ENCODE results near the gene PURB.
A peak's percentile ranks its signal among the peaks of the same experiment; 100 is the strongest.
"Not testable (repeated sequence)": the region's sequence is repeated elsewhere in the genome, so short reads cannot be mapped to it uniquely, and the experiment has no call there.

The PURB gene

DNA sequence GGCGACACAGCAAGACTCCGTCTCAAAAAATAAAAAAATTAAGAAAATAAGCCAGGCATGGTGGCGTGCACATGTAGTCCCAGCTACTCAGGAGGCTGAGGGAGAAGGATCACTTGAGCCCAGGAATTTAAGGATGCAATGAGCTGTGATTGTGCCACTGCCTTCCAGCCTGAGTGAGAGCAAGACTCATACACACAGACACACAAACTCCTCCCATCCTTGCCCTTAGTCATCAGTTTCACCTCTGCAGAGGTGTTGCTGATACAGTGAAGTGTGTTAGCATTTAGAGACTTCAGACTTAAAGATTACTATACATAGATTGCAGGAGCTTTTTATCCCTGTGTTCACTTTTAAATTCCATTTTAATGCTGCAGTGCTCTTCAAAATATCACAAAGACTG, 31.9 kb downstream of the PURB start:
- no peak for DNase-seq (ENCODE audit: low read depth, low spot score)

DNA sequence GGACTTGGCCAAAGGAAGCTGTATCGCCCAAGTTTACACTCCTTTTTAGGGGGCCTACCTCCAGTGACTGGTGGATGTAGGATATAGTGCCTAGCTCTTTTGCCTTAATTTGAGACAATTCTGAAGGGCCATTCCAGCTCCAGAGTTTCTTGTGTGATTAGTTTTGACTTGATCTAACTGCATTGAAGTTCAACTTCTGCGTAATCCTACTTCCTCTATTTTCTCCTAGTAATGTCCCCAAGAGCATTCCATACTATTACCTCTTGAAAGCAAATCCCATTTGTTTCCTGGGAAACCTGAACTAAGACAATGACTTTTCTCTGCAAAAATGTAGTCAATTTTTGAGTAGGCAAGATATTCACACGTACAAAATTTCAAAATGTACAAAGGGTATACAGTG, 32.7 kb downstream of the PURB start:
- no peak for DNase-seq (ENCODE audit: low read depth, low spot score)

DNA sequence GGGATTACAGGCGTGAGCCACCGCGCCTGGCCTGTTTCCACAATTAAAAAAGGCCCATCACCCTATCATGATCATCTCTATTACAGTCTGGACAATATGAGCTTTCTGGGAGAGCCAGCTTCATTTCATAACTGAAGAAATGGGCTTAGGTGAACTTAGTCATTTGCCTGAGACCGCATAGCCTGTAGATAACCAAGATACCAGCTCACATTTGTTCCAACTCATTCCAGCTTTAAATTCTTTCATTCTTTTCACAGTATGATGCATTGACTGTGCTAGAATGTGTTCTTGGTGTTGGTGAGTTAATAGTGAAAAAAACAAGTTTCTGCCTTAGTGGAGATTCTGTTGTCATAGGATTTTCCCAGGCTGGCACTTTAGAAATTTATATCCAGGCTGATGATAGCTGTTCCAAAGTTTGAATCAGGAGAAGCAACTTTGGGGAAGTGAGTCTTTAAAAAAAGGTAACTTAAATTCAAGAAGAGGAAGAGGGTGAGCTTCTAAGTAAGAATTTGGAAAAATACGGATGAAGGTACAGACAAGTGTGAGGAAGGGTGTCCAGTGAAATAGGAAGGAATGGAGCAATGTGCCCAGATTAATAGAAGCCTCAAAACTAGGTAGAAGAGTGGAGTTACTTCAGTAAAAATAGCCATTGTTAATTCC, 35.3 kb downstream of the PURB start:
- DNase-seq (ENCODE audit: low read depth, low spot score) = no peak

DNA sequence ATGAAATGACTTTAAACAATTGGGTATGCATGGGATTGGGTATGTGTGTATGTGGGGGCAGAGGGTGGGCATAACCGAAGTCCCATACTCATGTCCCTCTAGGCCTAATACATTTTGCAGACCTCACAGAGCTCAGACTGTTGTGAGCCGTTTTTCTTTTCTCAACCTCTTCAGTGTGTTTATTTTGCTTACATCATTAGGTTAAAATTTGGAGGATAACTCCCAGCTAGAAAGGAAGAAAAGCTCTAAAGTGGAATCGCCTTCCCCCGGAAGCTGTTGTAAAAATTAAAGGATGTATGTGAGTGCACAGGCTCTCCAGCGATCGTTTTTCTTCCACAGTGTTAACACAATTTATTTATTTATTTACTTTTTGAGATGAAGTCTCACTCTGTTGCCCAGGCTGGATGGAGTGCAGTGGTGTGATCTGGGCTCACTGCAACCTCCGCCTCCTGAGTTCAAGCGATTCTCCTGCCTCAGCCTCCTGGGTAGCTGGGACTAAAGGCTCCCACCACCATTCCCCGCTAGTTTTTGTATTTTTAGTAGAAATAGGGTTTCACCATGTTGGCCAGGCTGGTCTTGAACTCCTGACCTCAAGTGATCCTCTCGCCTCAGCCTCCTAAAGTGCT, 36.0 kb downstream of the PURB start:
- DNase-seq (ENCODE audit: low read depth, low spot score) = no peak

DNA sequence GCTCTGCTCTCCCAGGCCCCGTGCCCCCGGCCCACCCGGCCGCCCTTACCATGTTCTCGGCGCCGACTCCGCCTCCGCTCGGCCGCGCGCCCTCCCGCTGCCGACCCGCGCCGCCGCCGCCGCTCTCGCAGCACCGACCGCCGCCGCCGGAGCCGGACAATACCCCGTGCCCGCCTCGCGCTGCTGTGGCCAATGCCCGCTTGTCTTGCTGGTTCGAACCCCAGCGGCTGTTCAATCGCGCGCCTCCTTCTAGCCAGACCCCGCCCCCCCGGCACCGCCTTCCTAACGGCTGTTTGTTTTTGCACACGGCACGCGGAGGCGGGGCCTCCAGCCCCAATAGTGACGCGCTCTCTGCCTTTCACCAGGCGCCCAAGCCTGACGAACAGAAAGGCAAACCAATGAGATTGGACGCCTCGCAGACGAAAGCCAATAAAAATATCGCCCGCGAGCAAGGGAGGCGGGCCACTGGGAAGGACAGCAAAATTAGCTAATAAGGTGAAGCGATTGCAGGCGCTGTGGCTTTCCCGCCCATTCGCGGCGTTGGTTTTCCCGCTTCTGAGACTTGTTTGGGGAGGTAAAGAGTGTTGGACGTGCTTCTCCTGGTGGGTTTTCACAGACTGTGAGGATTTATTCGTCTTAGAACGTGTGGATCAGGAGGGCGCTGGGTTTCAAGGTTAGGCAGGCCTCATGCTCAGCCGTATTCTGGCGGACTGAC, 37.3 kb downstream of the PURB start, which contains the start of gene H2AZ2:
TSS of gene H2AZ2 (minus strand) at position 168 of the 715 bp plus-strand sequence. CDS start at position 52, 116 bp downstream.
- DNase-seq (ENCODE audit: low read depth, low spot score) = peak; percentile 97

DNA sequence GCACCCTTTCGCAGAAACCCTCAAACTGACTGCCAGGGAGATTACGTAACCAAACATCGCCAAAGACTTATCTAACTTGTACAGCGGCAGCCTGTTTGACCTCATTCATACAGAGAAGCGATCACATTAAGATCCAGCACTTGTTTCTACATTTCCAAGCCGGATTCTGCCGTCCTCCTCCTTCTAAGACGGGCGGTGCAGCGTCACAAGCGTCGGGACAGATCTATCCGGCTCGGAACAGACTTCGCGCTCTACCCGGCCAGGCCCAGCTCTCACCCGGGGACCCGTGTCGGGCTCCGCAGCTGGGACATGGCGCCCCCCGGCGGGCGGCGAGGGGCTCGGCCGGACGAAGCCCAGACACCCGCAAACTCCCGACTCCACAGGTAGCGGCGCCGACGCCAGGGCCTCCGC, 37.8 kb downstream of the PURB start:
- DNase-seq (ENCODE audit: low read depth, low spot score) = peak; percentile 25

DNA sequence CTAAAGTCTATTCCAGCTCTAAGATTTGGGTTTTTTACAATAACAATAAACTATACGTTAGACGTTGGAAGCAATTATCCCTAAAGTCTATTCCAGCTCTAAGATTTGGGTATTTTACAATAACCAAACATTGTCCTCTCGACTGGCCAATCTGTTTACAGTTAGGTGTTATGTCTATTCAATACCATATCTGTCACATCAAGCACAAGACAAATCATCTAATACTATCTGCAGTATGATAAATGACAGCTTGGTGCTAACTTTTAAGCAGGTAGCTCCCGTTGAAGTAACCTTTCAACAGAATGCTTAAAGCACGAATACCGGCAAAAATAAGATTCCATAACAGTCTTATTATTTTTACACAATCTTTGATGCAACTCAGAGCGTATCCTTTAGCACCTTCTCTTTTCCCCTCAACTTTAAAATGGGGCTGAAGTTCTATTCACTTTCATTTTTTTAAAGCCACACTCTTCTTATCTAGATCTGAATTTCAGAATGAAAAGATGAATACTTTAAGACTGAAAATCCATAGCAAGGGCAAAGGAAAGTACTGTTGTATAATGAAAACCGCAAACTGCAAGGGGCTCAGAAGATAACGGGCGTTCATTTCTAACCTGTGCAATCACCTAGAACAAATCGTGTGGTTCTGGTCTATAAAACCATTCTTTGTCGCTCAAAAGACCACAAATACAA, 38.4 kb downstream of the PURB start:
- no peak for DNase-seq (ENCODE audit: low read depth, low spot score)

DNA sequence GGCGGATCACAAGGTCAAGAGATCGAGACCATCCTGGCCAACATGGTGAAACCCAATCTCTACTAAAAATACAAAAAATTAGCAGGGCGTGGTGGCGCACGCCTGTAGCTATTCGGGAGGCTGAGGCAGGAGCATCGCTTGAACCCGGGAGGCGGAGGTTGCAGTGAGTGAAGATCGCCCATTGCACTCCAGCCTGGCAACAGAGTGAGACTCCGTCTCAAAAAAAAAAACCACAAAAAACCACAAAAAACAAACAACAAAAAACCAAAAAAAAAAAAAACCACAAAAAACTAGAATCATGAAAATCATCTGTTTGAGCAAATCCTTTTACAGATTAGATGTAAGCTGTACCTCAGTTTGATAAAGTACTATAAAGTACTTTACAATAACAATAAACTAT, 38.9 kb downstream of the PURB start:
- DNase-seq (ENCODE audit: low read depth, low spot score) = not testable (repeated sequence)

DNA sequence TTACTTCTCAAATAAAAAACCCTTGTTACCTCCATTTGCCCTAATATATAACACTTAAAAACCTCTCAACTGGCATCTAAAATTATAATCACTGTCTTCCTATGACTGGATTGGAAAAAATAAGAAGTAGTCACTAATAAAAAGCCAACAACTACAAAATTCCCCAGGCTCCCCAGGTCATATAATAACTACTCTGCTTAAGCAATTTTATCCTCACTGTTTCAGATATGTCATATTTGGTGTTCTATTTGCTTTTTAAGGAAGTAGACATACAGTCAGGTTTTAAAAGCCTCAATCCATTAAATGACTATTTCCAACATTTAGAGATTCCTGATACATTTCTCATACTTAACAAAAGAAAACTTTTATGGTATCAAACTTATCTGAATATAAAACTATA, 39.9 kb downstream of the PURB start:
- DNase-seq (ENCODE audit: low read depth, low spot score) = no peak

DNA sequence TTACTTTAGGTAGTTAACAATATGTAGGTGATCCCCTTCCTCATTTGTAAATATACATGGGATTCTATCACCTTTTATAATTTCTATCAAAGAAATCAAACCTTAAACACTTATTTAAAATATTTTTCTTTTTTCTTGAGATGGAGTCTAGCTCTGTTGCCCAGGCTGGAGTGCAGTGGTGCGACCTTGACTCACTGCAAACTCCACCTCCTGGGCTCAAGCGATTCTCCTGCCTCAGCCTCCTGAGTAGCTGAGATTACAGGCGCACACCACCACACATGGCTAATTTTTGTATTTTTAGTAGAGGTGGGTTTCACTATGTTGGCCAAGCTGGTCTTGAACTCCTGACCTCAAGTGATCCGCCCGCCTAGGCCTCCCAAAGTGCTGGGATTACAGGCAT, 41.9 kb downstream of the PURB start:
- DNase-seq (ENCODE audit: low read depth, low spot score) = not testable (repeated sequence)

DNA sequence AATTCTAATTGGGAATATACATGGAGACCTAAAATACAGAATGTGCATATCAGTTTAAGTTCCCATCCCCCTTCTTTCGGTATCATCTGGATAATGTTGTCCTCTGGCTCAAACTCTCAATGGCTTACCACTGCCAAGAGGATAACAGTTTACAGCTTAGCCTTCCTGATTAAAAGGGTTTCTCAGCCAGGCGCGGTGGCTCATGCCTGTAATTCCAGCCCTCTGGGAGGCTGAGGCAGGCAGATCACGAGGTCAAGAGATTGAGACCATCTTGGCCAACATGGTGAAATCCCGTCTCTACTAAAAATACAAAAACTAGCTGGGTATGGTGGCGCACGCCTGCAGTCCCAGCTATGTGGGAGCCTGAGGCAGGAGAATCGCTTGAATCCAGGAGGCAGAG, 42.7 kb downstream of the PURB start:
- not testable (repeated sequence) for DNase-seq (ENCODE audit: low read depth, low spot score)

DNA sequence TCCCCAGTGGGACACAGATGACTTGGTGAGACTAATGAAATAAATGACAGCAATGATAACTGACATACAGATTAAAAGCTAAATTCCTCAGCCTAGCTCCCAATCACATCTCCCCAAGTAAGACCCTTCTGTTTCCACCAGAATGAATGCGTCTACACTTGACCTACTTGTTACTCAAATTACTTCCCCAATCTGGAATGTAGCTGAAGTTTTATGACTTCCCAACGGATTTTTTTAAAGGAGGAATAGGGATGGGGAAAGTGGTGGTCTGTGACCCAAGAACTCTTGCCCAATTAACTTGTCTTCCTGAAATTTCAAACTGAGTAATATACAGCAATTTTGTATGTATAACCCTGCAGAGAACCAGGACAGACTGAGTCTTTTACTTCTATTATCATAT, 46.6 kb downstream of the PURB start:
- DNase-seq (ENCODE audit: low read depth, low spot score) = no peak

DNA sequence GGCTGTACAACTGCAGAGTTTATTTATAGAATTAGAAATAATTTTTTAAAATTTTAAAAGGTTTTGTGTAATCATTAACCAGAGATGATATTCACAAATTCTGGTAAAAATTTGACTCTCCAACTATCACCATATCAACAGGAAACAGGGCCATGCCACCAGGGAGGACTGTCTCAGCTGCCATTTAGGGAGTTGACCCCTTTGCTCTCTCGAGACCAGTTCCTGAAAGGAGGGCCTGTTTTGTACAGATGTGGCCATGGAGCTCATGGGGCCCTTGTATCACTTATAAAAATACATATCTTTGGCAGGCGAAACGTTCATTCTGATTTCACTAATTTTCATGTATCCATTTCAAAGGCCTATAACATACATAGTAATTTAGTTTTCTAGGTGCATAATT, 57.8 kb downstream of the PURB start:
- DNase-seq (ENCODE audit: low read depth, low spot score) = no peak
